NCI-H748 (cell line): ENCODE results near the gene PSMD11.
"Not testable (repeated sequence)": the region's sequence is repeated elsewhere in the genome, so short reads cannot be mapped to it uniquely, and the experiment has no call there.

Source experiments
- DNase-seq: peaks from one replicate; lab custom pipeline; 2025; ENCODE audit not compliant: unreplicated experiment; lab: John Stamatoyannopoulos, UW

Gene PSMD11

GRCh38 chr17:32510466-32510865, 66.2 kb downstream of the PSMD11 start:
- DNase-seq = no peak

DNA sequence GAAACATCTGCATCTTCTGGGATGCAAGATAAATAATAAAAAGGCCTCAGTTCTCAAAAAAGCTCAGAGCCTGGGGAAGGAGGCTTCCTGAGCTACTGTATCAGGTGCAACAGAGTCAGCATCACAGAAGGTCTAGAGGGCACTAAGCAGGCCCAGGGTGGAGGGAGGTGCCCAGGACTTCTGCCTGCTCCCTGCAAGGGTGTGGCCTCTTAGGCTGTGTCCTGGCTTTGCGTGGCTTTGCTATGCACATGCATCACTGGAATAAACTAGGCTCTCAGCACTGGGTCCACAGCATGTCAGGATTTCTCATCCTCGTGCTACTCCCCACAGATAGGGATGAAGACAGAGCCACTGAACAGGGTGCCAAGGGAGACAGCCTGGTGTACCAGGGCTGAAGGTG, 68.0 kb downstream of the PSMD11 start:
- DNase-seq = no peak

DNA sequence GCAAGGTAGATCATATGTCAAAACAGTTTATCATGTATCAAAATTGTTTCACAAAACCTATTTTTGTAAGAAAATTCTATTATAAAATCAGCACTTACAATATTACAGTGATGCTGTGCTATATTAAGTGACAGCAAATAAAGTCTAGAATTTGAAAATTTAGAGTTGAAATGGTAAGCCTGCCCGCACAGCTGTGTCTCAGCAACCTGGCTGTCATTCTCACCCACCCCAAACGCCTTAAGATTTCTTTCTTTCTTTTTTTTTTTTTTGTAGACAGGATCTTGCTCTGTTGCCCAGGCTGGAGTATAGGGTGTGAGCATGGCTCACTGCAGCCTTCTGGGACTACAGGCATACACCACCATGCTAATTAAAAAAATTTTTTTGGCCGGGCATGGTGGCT, 69.3 kb downstream of the PSMD11 start:
- no peak for DNase-seq

DNA sequence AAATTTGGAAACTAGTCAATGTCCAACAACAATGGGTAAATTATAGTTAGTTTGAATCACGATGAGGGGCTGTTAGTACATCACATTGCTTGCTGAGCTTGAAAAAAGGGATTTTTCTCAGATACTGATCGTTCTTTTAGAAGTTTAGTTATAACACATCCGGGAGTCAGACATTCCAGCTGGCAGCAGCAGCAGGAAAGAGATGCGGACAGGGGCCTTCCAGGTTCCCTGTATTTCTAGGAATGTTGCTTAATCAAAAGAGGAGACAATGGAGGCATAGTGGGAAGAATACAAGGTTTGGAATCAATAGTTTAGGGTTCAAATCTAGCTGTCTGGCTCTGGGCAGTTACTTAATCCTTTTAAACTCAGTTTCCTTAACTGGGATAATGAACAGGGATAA, 70.3 kb downstream of the PSMD11 start:
- DNase-seq = no peak

GRCh38 chr17:32515677-32516383, 71.5 kb downstream of the PSMD11 start:
- DNase-seq = no peak

DNA sequence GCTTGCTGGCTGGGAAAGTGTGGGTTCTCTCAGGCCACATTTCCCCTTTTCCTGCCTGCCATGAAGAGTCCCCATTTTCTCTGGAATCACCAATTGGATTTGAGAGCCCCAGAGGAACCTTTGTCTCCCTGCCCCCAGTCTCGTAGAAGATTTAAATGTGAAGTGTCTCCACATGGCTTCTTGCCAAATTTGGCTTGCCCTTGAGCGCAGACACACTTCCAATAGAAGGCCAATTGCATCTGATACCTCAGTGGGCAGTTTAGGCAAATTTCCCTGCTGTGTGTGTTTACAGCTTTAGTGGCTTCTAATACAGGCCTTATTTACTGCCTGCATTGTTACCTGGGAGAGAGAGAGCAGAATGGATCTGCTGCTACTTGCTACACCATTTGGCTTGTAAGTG, 72.1 kb downstream of the PSMD11 start:
- peak; percentile 97 for DNase-seq

DNA sequence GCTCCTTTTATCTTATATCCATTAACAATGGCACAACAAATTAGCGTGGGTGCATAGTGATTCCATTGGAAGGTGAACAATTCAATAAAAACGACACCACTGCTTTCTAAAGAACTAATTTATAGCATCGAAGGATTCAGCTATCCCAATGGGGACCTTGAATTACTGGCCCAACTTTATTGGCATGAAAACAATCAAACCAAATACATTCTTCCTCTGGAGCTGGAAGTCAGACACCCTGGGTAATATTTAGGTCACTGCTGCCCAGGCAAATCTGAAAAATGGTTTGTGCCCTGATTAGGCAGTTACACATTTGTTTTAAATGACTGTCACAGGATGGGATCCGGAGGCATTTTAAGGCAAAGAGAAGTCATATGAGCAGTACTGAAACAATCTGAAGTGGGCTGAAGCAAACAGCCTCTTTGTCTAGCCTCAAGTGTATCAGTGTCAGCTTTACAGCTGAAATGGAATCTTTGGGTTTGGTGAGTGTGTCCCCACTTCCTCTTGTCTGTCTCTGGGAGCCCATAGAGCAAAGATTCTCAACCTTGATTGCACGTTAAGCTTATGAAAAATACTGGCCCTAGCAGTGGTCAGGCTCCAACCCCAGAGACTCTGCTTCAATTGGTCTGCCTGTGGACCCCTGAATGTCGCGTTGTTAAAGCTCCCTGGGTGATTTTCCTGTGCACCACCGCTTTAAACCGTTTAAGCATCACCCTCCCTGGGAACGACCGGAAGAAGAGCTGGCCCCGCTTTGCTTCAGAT, 72.8 kb downstream of the PSMD11 start:
- peak; percentile 47 for DNase-seq

DNA sequence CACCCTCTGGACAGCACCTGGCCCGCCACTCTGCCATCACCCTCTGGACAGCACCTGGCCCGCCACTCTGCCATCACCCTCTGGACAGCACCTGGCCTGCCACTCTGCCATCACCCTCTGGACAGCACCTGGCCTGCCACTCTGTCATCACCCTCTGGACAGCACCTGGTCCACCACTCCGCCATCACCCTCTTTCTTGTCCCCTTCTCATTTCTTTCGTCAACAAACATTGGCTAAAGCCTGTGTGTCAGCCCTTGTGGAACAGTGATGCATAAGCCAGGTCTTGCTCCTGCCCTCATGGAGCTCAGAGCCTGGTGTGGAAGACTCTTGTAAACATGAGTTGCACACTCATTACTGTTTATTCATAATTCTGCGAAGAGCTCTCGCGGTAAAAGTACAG, 73.7 kb downstream of the PSMD11 start:
- peak; percentile 46 for DNase-seq

- peak; percentile 58 for DNase-seq
Observed at GRCh38 chr17:32518646-32519227, 74.4 kb downstream of the PSMD11 start.

- DNase-seq = peak; percentile 98
Observed at GRCh38 chr17:32519228-32520103, 75.2 kb downstream of the PSMD11 start.

DNA sequence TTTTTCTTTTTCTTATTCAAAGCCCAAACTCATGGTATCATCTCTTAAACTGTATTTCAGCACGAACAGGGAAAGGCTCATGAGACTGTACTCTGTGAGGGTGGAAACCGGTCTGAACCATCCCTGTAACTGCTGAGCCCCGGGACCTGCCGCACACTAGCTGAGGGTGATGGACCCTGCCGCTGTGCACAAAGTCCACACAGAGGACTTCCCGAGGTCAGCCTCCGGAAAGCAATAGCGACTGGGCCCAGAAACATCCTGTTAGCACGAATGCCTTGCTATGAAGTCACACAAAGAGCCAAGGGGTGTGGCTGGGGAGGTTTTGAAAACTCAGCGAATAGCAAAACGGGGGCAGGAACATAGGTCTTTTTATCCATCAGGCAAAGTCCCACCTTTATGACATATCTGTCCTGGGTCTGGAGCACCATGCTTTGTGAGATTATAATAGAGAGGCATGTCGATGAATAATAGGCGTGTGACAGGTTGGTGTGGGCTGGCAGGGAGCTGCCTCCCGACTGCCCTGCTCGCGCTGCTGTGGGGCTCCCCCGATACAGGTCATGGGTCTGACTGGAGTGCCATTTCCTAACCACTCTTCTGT, 75.9 kb downstream of the PSMD11 start:
- peak; percentile 96 for DNase-seq

GRCh38 chr17:32520737-32521404, 76.6 kb downstream of the PSMD11 start:
- peak; percentile 50 for DNase-seq

- no peak for DNase-seq
Observed at GRCh38 chr17:32523017-32523680, 78.8 kb downstream of the PSMD11 start.

DNA sequence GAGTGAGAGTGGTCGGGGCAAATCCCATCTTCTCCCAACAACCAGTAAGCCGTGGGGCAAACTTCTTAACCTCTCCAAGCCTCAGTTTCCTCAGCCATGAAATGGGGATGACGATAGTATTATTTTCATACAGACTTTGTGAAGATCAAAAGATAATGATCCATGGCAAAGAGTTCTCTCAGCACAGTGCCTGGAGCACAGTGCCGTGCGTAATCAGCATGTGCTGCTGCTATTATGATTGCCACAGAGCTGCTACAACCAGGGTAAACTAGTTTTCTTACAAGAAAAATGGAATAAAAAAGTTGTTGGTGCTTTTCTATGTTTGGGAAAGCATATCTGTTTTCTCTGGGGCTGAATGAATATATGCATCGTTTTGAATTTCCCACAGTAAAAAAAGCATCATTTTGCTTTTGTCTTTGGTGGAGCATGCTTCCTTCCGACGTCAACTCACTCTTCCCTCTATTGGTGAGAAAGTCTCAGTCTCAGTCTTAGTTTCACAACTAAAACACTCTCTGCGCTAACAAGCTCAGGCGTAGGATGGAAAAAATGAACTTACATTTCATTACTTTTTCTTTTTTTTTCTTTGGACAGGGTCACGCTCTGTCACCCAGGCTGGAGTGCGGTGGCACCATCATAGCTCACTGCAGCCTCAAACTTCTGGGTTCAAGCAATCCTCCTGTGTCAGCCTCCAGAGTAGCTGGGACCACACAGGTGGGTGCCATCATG, 79.7 kb downstream of the PSMD11 start:
- no peak for DNase-seq

DNA sequence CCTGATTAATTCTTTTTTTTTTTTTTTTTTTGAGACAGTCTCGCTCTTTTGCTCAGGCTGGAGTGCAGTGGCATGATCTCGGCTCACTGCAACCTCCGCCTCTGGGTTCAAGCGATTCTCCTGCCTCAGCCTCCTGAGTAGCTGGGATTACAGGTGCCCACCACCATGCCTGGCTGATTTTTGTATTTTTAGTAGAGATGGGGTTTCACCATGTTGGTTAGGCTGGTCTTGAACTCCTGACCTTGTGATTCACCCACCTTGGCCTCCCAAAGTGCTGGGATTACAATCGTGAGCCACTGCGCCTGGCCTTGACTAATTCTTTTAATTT, 80.2 kb downstream of the PSMD11 start:
- not testable (repeated sequence) for DNase-seq

GRCh38 chr17:32525122-32525521, 80.8 kb downstream of the PSMD11 start:
- no peak for DNase-seq

DNA sequence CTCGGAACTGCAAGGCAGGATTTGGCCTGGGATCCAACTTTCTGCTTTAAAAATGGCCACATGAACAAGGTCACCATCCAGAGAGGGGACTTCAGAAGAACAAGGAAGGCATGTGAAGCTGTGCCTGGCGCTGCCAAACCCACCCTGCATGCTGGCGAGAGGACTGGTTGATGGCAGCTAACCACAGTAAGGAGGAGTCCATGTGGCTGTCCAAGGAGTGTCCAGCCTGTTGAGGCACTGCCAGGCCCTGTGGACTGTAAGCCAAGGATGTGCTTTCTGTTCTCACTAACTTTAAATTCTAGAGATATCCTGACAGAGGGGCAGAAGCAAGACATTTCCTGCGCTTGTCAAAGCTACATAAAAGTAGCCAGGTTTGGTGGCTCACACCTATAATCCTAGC, 82.8 kb downstream of the PSMD11 start:
- DNase-seq = no peak

- no peak for DNase-seq
Observed at GRCh38 chr17:32528825-32529224, 84.5 kb downstream of the PSMD11 start.

- peak; percentile 28 for DNase-seq
Observed at GRCh38 chr17:32529604-32530003, 85.3 kb downstream of the PSMD11 start.
